GM23248 (cell line): Measurements from ENCODE around the gene ACAP3.

Experiments used
- EZH2 ChIP-seq: fragments of 200-600 bp; sonication (generic); IDR thresholded peaks from 2 replicates; pipeline ENCODE4 v1.6.1; 2018; ENCODE audit warnings: antibody characterized with exemption, mild to moderate bottlenecking; ENCODE audit not compliant: insufficient read depth, poor library complexity, severe bottlenecking
- EZH2phosphoT487 ChIP-seq: fragments of 200-600 bp; sonication (generic); IDR thresholded peaks from 2 replicates; pipeline ENCODE4 v1.6.1; 2018; ENCODE audit warnings: antibody characterized with exemption, moderate library complexity, mild to moderate bottlenecking, low read depth; ENCODE audit not compliant: insufficient read depth

GRCh38 chr1:1293263-1294249 is 14.2 kb downstream of the ACAP3 start:
- TF ChIP-seq EZH2: no peak
- no peak for TF ChIP-seq EZH2phosphoT487
